ENCODE data around the gene SBF2.

The SBF2 gene

GRCh38 chr11:9753021-9753420 is 541.0 kb downstream of the SBF2 start:
- in situ Hi-C loops (cut with HindIII; ENCODE audit: low sequenced_read_pairs): loop anchor here (5.0 kb wide), 2 partner anchors 136 to 549 kb away; no protein-coding TSS in a partner anchor
- TF ChIP-seq CTCF (IDR thresholded peaks at IDR 0.05; ENCODE audit: low read depth, low read length, missing control alignments): no peak
- no peak for DNase-seq (ENCODE audit: low read depth)
- H3K4me3 ChIP-seq (ENCODE audit: low read depth, low read length): no peak overlapping the region

DNA sequence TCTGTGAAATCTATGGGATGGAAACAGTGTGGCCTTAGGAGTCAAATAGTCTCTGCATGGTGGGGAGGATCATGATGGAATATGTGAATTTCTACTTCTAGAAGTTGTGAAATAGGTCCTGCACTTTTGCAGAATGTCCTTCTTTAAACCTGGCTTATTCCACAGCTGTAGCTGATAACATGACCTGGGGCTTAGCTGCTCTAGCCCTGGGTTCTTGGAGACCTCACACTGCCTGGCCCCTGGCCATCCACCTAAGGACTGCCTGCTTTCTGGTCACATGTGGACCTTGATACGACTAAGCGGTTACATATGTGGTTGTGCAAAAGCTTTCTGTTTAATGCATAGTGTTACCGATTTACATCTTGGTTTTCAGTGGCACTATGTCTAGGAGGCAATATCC is 541.9 kb downstream of the SBF2 start:
- no peak for TF ChIP-seq CTCF (IDR thresholded peaks at IDR 0.05; ENCODE audit: low read depth, low read length, missing control alignments)
- no peak overlapping the region for H3K4me3 ChIP-seq (ENCODE audit: low read depth, low read length)
- in situ Hi-C loops (cut with HindIII; ENCODE audit: low sequenced_read_pairs): loop anchor here (5.0 kb wide), 2 partner anchors 135 to 550 kb away; no protein-coding TSS in a partner anchor
- no peak for DNase-seq (ENCODE audit: low read depth)

DNA sequence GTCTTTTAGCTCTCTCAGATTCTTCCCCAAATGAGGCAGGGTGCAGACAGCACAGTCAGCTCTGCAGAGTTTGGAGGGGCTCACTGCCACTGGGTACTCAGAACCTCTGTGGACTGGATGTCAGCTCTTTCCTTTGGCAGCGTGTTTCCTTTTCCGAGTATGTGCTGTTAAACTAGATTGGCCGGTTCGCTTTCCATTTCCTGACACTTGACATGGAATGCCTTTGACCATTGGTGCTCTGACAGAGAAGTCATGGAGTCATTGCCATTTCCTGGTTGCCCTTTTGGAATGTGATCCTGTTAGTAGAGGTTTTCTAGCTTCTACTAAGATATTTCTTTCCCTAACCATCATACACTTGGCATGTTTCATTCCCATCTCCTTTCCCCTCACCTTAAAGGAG is 543.5 kb downstream of the SBF2 start:
- no peak for TF ChIP-seq CTCF (IDR thresholded peaks at IDR 0.05; ENCODE audit: low read depth, low read length, missing control alignments)
- H3K4me3 ChIP-seq (ENCODE audit: low read depth, low read length): no peak overlapping the region
- DNase-seq (ENCODE audit: low read depth): no peak
- in situ Hi-C loops (cut with HindIII; ENCODE audit: low sequenced_read_pairs): loop anchor here (5.0 kb wide), 2 partner anchors 133 to 552 kb away; no protein-coding TSS in a partner anchor

- DNase-seq (ENCODE audit: low read depth): peak; percentile 55
- in situ Hi-C loops (cut with HindIII; ENCODE audit: low sequenced_read_pairs): loop anchor here (10.0 kb wide), 1 partner anchor 74 kb away; no protein-coding TSS in a partner anchor
- peak; percentile 78 for TF ChIP-seq CTCF (IDR thresholded peaks at IDR 0.05; ENCODE audit: low read depth, low read length, missing control alignments)
- H3K4me3 ChIP-seq (ENCODE audit: low read depth, low read length): no peak overlapping the region
Measured at GRCh38 chr11:9748361-9748970, 545.6 kb downstream of the SBF2 start.

DNA sequence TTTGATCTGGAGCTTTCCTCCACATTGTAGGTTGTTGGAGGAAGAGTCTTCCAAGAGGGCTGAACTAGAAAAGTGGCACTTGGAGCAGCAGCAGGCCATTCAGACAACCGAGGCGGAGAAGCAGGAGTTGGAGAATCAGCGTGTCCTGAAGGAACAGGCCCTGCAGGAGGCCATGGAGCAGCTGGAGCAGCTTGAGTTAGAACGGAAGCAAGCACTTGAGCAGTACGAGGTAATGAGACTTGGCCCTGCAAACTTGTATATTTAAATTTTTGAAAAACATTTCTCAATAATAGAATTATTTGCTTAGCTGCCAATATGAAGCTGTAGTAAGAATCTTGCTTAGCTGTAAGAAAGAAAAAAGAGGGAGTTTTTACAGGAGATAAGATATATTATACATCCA is 546.2 kb downstream of the SBF2 start:
- no peak for TF ChIP-seq CTCF (IDR thresholded peaks at IDR 0.05; ENCODE audit: low read depth, low read length, missing control alignments)
- H3K4me3 ChIP-seq (ENCODE audit: low read depth, low read length): no peak overlapping the region
- DNase-seq (ENCODE audit: low read depth): no peak
- in situ Hi-C loops (cut with HindIII; ENCODE audit: low sequenced_read_pairs): loop anchor here (10.0 kb wide), 1 partner anchor 73 kb away; no protein-coding TSS in a partner anchor

DNA sequence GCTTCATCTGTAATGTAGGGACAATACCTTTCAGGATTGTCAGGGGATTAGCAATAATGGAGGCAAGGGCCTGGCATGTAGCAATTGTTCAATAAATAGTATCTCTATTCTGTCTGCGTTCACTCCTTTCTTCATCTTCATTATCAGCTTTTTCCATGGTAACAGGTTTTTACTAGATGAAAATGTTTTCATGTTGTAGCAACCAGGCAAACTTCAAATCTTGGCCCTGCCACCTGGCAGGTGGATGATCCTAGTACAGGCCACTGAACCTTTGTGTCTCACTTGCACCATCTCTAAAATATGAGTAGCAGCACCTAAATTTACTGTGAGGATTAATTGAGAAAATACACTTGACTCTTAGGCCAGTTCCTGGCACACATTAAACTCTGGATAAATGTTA is 546.8 kb downstream of the SBF2 start:
- no peak for TF ChIP-seq CTCF (IDR thresholded peaks at IDR 0.05; ENCODE audit: low read depth, low read length, missing control alignments)
- no peak overlapping the region for H3K4me3 ChIP-seq (ENCODE audit: low read depth, low read length)
- in situ Hi-C loops (cut with HindIII; ENCODE audit: low sequenced_read_pairs): loop anchor here (10.0 kb wide), 1 partner anchor 72 kb away; no protein-coding TSS in a partner anchor
- DNase-seq (ENCODE audit: low read depth): no peak
